OCI-LY7 (cell line): ENCODE results near the gene FAM24B.

ENCODE experiments used
- EZH2phosphoT487 ChIP-seq: fragments of 200-600 bp; sonication (generic); IDR thresholded peaks from 2 replicates; pipeline ENCODE4 v1.6.1; 2018; ENCODE audit warnings: low read depth, borderline replicate concordance, mild to moderate bottlenecking, mixed run types, antibody characterized with exemption, low read length, moderate library complexity, mixed read lengths
- TF ChIP-seq, protein P1 (sequence below): fragments of 200-600 bp; sonication (generic); conservative IDR thresholded peaks from 2 replicates; pipeline ENCODE4 v1.5.1; 2014; ENCODE audit warnings: mild to moderate bottlenecking, antibody characterized with exemption, low read length, moderate library complexity, mixed read lengths

DNA sequence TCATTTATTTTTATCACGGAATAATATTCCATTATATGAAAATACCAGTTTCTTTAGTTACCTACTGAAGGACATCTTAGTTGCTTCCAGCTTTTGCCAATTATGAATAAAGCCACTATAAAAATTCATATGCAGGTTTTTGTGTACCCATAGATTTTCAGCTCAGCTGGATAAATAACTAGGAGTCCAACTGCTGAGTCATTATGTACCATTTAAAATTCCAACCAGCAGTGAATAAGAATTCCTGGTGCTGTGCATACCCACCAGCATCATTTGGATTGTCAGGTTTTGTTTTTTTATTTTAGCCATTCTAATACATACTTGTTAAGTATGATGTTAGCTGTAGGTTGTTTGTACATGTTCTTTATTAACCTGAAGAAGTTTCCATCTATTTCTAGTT lies 14.5 kb downstream of the FAM24B start:
- no peak for TF ChIP-seq EZH2phosphoT487
- TF ChIP-seq, protein P1, sequence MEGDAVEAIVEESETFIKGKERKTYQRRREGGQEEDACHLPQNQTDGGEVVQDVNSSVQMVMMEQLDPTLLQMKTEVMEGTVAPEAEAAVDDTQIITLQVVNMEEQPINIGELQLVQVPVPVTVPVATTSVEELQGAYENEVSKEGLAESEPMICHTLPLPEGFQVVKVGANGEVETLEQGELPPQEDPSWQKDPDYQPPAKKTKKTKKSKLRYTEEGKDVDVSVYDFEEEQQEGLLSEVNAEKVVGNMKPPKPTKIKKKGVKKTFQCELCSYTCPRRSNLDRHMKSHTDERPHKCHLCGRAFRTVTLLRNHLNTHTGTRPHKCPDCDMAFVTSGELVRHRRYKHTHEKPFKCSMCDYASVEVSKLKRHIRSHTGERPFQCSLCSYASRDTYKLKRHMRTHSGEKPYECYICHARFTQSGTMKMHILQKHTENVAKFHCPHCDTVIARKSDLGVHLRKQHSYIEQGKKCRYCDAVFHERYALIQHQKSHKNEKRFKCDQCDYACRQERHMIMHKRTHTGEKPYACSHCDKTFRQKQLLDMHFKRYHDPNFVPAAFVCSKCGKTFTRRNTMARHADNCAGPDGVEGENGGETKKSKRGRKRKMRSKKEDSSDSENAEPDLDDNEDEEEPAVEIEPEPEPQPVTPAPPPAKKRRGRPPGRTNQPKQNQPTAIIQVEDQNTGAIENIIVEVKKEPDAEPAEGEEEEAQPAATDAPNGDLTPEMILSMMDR: no peak
